Thyroid gland (tissue), 4 donors: Measurements from ENCODE around the gene GCLM.

Experiments used
- POLR2A ChIP-seq, 2 donors: fragments of 450-650 bp; IDR thresholded peaks; one replicate each; pipeline ENCODE4 v1.6.1; 2017; ENCODE audit warnings: antibody characterized with exemption in 2 of 2, mild to moderate bottlenecking in 2 of 2, moderate library complexity in 1 of 2
- TF ChIP-seq, protein P1 (sequence below), 6 experiments: fragments of 200-600 bp in 3 of 6; fragments of 450-650 bp in 3 of 6; sonication (generic) in 3 of 6; IDR thresholded peaks; one replicate each; pipeline ENCODE4 v1.5.1; 2016 to 2019; ENCODE audit warnings: antibody characterized with exemption in 6 of 6, mild to moderate bottlenecking in 2 of 6, inconsistent platforms in 1 of 6, moderate library complexity in 1 of 6

GRCh38 chr1:93955765-93956164, 46.5 kb upstream of the GCLM start:
- TF ChIP-seq, protein P1, sequence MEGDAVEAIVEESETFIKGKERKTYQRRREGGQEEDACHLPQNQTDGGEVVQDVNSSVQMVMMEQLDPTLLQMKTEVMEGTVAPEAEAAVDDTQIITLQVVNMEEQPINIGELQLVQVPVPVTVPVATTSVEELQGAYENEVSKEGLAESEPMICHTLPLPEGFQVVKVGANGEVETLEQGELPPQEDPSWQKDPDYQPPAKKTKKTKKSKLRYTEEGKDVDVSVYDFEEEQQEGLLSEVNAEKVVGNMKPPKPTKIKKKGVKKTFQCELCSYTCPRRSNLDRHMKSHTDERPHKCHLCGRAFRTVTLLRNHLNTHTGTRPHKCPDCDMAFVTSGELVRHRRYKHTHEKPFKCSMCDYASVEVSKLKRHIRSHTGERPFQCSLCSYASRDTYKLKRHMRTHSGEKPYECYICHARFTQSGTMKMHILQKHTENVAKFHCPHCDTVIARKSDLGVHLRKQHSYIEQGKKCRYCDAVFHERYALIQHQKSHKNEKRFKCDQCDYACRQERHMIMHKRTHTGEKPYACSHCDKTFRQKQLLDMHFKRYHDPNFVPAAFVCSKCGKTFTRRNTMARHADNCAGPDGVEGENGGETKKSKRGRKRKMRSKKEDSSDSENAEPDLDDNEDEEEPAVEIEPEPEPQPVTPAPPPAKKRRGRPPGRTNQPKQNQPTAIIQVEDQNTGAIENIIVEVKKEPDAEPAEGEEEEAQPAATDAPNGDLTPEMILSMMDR (IDR thresholded peaks at IDR 0.05): no peak
- TF ChIP-seq POLR2A (IDR thresholded peaks at IDR 0.05): no peak
